PC-9 (cell line): ENCODE results near the gene YWHAH.

Experiments
- CTCF ChIP-seq: fragments of 200-600 bp; sonication (generic); conservative IDR thresholded peaks from 2 replicates; pipeline ENCODE4 v1.6.1; 2017; ENCODE audit warnings: mixed run types, antibody characterized with exemption, mild to moderate bottlenecking, moderate library complexity
- EZH2 ChIP-seq: fragments of 200-600 bp; sonication (generic); IDR thresholded peaks from 2 replicates; pipeline ENCODE4 v1.8.0; 2017; ENCODE audit warnings: antibody characterized with exemption, low read depth

GRCh38 chr22:31977939-31978338 lies 33.6 kb downstream of the YWHAH start:
- no peak for TF ChIP-seq CTCF
- TF ChIP-seq EZH2, result no peak
